ENCODE data around the gene ARRB1.
"Not testable (repeated sequence)": the region's sequence is repeated elsewhere in the genome, so short reads cannot be mapped to it uniquely, and the experiment has no call there.

The ARRB1 gene

GRCh38 chr11:75319035-75319877 lies 32.2 kb downstream of the ARRB1 start:
- no peak for DNase-seq

DNA sequence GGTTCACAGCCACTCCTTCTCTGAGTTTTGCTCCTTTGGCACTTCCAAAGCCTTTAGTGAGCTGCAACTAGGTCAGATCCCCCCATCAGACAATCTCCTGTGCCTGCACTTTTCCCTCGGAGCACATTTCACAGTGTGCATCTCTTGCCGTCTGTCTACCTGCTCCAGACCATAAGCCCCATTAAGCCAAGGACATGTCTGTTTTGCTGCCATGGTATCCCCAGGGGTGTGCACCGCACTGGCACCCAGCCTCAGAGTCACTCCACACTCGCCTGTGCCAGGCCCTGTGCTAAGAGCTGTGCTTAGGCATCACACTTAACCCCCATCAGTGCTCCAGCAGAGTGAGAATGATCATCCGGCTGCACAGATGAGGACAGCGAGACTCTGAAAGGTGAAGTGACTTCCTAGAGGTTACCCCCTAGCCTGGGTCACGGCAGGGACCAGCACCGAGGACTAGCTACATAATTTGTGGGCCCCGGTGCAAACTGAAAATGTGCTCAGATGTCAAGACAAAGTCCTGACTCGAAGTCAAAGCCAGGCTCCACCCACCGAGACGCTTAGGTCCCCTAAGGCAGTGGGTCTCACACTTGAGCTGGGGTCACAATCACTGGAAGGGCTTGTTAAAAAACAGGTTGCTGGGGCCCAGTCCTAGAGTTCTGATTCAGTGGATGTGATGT lies 33.9 kb downstream of the ARRB1 start:
- no peak for DNase-seq

- DNase-seq = no peak
These were observed 36.0 kb downstream of the ARRB1 start for GRCh38 chr11:75315439-75315805.

- no peak for DNase-seq
These were observed 36.6 kb downstream of the ARRB1 start for GRCh38 chr11:75314771-75315438.

DNA sequence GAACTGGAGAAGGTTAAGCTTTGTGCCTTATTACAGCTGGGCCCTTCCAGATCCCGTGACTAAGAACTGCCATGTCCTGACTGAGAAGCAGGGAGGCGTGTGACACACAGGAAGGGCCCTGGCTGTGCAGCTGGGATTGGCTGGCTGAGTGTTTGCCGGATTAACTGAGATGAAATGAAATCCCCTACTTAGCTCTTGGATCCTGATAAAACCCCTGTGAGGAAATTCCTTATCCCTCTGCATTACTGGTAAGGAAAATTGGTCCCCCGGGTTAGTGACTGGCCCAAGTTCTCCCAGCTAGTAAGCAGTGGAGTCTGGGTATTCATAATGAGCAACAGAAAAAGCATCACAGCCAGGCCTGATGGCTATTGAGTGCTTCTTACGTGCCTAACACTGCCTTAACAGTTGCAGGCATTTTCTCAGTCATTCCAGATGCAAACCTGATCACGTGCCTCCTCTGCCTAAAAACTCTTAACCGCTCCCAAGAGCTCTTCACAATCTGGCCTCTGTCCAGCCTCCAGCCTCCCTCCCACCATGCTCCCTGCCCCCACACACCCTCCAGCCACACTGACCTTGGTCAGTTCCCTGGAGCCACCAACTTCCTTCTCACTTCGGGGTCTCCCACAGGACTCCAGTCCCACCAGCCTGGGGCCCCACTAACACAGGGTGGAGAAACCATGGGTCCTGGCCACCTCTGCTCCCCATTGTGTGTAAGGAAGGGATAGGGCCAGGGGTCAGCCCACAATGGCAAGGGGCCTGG lies 37.8 kb downstream of the ARRB1 start:
- no peak for DNase-seq

GRCh38 chr11:75312346-75312745 lies 39.1 kb downstream of the ARRB1 start:
- DNase-seq = no peak

DNA sequence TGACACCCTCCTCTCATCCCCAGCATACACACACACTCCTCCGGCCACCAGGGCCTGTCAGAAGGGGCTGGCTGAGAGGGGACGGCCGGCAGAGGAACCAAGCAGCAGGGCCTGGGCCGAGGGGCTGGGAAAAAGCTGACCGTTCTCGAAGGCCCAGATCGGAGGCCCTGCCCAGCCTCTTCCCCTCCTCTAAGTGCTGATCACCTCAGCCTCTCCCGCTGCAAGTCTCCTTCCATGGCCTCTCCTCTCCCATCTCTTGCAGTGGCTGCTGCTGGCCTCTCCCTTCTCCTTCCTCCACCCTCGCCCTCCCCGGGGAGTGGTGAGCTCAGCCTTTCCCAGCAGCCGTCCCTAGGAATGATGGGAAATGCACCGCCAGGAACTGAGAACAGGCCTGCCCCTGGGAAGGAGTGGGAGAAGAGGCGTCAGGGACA lies 39.6 kb downstream of the ARRB1 start:
- DNase-seq = no peak

- DNase-seq = no peak
These were observed 42.5 kb downstream of the ARRB1 start for GRCh38 chr11:75308986-75309385.

DNA sequence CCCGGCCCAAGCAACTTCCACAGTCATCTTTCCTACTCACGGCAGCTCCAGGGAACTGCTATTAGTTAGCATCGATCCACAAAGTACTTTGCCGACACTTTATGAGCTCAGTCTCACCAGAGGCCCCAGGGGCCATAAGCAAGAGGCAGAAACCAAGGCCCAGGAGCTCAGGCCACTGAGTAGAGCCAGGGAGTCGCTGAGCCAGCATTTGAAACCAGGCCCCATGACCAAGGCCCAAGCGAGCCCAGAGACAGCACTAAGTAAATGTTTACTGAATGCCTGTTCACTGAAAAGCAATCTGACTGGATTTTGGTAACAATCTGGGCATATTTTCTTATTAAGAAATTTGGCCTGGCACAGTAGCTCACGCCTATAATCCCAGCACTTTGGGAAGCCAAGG lies 43.3 kb downstream of the ARRB1 start:
- no peak for DNase-seq

DNA sequence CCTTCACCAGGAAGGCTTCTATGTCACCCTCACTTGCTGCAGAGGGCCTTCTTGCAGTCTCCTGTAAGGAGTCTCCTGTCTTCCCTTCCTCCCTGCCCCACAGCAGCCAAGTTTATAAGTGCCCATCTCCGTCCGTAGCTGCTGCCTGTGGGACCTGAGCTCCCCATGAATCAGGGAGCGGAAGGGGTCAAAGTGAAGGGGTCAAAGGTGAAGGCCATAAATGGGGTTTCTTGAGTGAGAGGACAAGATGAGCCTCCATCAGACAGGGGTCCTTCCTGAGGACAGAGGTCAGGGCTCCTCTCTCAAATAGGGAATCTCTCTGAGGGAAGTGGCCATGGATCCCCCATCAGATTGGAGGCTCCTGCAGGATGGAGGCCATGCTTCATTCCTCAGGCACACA lies 44.4 kb downstream of the ARRB1 start:
- no peak for DNase-seq

DNA sequence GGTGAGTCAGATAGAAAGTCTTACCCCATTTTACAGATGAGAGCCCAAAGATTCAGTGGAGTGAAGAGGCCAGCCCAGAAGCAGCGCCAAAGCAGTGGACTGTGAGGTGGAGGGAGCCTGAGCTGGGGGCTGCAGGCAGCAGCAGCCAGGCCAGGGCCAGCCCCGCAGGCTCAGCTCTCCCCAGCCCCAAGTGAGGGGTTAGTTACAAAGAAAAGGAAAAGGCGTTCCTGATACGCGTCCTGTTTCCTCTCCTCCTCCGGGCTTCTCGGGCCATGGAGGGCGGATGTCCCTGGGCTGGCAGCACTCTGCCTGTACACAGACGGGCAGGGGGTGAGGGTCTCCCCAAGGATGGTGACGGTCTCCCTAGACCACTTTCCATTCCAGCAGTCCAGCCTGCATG lies 44.9 kb downstream of the ARRB1 start:
- no peak for DNase-seq

- DNase-seq = no peak
These were observed 45.5 kb downstream of the ARRB1 start for GRCh38 chr11:75305993-75306392.

- no peak for DNase-seq
These were observed 46.0 kb downstream of the ARRB1 start for GRCh38 chr11:75305452-75305851.

DNA sequence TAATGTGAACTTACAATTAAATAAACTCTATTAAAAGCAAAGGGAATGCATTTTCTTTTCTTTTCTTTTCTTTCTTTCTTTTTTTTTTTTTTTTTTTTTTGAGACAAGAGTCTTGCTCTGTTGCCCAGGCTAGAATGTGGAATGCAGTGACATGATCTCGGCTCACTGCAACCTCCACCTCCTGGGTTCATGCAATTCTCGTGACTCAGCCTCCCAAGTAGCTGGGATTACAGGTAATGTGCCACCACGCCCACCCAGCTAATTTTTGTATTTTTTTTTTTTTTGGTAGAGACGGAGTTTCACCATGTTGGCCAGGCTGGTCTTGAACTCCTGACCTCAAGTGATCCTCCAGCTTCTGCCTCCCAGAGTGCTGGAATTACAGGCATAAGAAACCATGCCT lies 46.5 kb downstream of the ARRB1 start:
- not testable (repeated sequence) for DNase-seq

DNA sequence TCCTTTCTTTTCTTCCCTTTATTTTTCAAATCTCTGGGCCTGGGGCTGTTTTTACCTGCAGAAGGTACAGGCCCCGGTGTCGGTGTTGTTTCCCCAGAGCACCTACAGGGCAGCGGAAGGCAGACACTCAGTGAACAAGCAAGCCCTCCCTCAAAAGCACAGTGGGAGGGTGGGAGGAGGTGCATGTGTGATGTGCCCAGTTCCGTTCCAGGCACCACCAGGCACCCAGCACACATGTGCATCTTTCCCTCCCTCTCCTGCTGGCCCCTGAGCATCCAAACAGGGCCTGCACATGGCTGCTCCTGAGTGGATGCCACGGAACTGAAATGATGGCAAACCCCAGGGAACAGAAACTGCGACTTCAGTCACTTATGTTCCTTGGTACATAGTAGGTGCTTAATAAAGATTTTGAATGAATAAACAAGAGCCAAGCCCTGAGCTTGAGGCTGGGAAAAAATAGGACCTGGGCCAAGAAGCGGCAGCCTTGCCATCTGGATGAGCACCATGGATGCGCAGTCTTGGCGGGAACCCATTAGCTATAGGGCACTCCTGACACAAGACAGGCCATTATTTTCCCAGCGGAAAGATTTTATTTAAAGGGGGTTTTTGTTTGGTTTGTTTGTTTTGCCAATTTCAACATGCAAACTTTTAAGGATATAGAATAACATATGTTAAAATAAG lies 47.8 kb downstream of the ARRB1 start:
- no peak for DNase-seq

- no peak for DNase-seq
These were observed 49.1 kb downstream of the ARRB1 start for GRCh38 chr11:75302371-75302770.

GRCh38 chr11:75301601-75302345 lies 49.7 kb downstream of the ARRB1 start:
- DNase-seq = no peak

DNA sequence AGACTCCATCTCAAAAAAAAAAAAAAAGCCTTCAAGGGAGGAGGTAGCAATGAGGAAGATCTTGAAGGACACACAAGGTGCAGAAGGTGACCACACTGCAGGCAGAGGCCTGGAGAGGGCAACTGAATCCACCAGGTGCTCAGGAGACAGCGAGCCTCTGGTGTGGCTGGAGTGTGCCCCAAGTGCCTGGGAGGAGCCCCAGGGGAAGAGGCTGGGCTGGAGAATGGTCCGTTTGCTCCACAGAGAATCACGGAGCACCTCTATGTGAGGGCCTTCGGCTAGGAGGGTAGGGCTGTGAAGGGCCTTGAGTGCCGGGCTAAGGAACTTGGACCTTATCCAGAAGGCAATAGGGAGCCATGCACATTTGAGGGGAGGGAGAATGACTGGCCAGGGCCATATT lies 50.3 kb downstream of the ARRB1 start:
- no peak for DNase-seq

- DNase-seq = no peak
These were observed 52.5 kb downstream of the ARRB1 start for GRCh38 chr11:75298976-75299260.

DNA sequence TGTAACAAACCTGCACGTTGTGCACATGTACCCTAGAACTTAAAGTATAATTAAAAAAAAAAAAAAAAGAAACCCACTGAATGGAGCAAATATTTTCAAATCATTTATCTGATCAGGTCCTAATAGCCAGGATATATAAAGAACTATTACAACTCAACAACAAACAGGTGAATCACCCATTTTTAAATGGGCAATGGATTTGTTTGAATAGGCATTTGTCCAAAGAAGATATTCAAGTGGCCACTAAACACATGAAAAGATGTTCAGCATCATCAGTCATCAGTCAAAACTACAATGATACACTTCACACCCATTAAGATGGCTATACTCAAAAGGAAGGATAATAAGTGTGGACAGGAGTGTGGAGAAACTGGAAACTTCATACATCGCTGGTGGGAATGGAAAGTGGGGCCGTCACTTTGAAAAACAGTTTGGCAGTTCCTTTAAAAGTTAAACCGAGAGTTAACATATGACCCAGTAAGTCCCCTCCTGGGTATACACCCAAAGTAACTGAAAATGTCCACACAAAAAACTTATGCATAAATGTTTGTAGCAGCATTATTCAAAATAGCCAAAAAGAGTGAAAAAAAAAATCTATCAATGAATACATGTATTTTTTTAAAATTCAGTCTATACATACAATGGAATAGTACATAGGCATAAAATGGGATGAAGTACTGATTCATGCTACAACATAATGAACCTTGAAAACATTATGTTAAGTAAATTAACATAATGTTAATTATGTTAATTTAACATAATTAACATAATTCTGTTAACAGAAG lies 53.1 kb downstream of the ARRB1 start:
- no peak for DNase-seq

DNA sequence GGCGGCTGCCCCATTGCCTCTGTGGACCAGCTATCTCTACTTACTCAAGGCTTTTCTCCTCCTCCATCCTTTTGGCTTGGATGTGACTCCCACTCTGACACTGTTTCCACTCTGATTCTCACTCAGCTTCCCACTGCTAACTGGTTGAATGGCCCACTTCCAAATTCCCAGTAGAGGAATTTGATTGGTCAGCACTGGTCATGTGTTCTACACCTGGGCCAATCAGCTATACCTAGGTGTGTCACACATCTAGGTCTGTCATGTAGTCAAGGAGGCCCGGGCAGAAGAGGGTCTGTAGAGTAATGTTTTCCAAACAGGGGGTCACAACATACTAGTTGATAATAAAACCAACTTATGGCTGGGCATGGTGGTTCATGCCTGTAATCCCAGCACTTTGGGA lies 57.6 kb downstream of the ARRB1 start:
- no peak for DNase-seq
